Measurements from ENCODE around the gene DNAJC9.

GRCh38 chr10:73262105-73262730 lies 15.2 kb upstream of the DNAJC9 start:
- no peak for TF ChIP-seq CTCF (IDR thresholded peaks at IDR 0.05; ENCODE audit: low read depth, low read length, poor library complexity, severe bottlenecking)
- TF ChIP-seq EZH2phosphoT487 (IDR thresholded peaks at IDR 0.05; ENCODE audit: borderline replicate concordance, low read length): no peak

Measured in DOHH2 (cell line).